ENCODE measurements around the gene ZC3H18.

The ZC3H18 gene

DNA sequence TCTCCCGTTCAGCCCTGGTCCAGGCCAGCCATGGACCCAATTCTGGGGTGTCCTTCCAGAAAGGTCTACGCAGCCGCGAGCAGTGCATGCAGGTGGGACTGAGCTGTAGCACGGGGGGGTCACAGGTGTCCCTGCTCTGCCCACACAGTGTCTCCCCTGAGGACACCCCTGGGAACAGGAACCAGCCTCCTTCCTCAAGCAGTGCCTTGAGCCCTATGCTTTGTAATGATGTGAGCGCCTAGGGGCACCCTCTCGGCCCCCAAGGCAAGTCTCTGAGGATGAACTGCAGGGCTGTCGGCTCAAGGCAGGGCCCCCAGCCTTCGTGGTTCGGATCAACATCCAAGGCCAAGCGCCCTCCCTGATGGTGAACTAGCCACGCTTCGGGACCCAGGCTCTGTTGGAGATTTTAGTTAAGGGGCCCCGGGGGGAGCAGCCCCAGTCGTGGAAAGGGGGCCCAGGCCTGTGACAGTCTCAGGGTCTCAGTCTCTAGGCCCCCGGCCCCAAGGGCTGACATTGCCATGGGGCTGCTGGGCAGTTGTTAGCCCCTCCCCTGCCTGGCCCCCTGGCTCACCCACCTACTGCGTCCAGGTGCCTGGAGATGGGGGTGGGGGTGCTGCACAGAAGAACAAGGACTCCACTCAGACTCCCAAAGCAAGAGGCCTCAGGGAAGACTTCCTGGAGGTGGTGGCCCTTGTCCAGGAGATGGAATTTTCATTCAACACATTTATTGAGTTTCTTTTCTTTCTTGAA lies 70.5 kb downstream of the ZC3H18 start:
- Histone ChIP-seq H3K4me3 (ENCODE audit: low read length in 2 of 2) (no peak overlapping the region), H3K14ac (ENCODE audit: low read length) (peak overlapping the region; percentile 1), H3K27ac (replicated peaks; ENCODE audit: low read length) (no peak overlapping the region), H3K9ac (ENCODE audit: low read depth, low read length, poor library complexity) (no peak overlapping the region), H3K18ac (ENCODE audit: low read length) (peak overlapping the region; percentile 44), H2BK12ac (ENCODE audit: low read length) (no peak overlapping the region), H2BK15ac (ENCODE audit: low read length) (peak overlapping the region; percentile 62), H3K23ac (ENCODE audit: low read depth, low read length, poor library complexity) (peak overlapping the region; percentile 60), H3K79me1 (ENCODE audit: low read depth, low read length) (peaks cover 2% of the 10 kb centered on the region), H3K9me3 (replicated peaks in 1 of 2; ENCODE audit: control insufficient read depth in 2 of 2, insufficient read depth in 1 of 2, low read depth in 1 of 2, low read length in 2 of 2) (no peaks in the 10 kb centered on the region), H3K27me3 (ENCODE audit: control insufficient read depth in 3 of 3, insufficient read depth in 3 of 3, low read depth in 1 of 3, low read length in 3 of 3) (peaks cover 0 to 33% (median 4%) of the 10 kb centered on the region in 3 experiments), H3K4ac (ENCODE audit: low read length) (no peak overlapping the region), H4K8ac (ENCODE audit: low read depth, low read length) (no peak overlapping the region), H2BK5ac (ENCODE audit: low read length) (no peak overlapping the region), H3K36me3 (replicated peaks in 1 of 2; ENCODE audit: control insufficient read depth in 2 of 2, insufficient read depth in 2 of 2, low read length in 2 of 2) (no peaks in the 10 kb centered on the region), H4K91ac (ENCODE audit: low read depth, low read length, poor library complexity) (no peak overlapping the region), H3K4me2 (ENCODE audit: insufficient read depth, low read length, poor library complexity, severe bottlenecking) (no peak overlapping the region), H2BK120ac (ENCODE audit: low read depth, low read length) (no peak overlapping the region), H2AFZ (ENCODE audit: low read length) (no peak overlapping the region), H2AK5ac (ENCODE audit: low read depth, low read length) (peak overlapping the region; percentile 19), H3K4me1 (ENCODE audit: control insufficient read depth in 2 of 2, insufficient read depth in 1 of 2, low read depth in 1 of 2, low read length in 2 of 2) (peaks cover 2 to 8% of the 10 kb centered on the region in 2 donors)
- no CpG with 5 or more reads among the region's 17 CpGs for WGBS, 2 donors (ENCODE audit: extremely low coverage in 2 of 2, insufficient read length in 2 of 2, insufficient replicate concordance in 1 of 2)
- no peak for DNase-seq (ENCODE audit: low spot score)

- Histone ChIP-seq H4K91ac (ENCODE audit: low read depth, low read length, poor library complexity) (no peak overlapping the region), H3K36me3 (replicated peaks in 1 of 2; ENCODE audit: control insufficient read depth in 2 of 2, insufficient read depth in 2 of 2, low read length in 2 of 2) (no peaks in the 10 kb centered on the region), H4K8ac (ENCODE audit: low read depth, low read length) (no peak overlapping the region), H3K79me1 (ENCODE audit: low read depth, low read length) (peaks cover 5% of the 10 kb centered on the region), H3K4ac (ENCODE audit: low read length) (no peak overlapping the region), H2AK5ac (ENCODE audit: low read depth, low read length) (no peak overlapping the region), H3K9me3 (replicated peaks in 1 of 2; ENCODE audit: control insufficient read depth in 2 of 2, insufficient read depth in 1 of 2, low read depth in 1 of 2, low read length in 2 of 2) (no peaks in the 10 kb centered on the region), H2BK12ac (ENCODE audit: low read length) (no peak overlapping the region), H3K4me3 (ENCODE audit: low read length in 2 of 2) (no peak overlapping the region), H2AFZ (ENCODE audit: low read length) (no peak overlapping the region), H3K18ac (ENCODE audit: low read length) (no peak overlapping the region), H2BK5ac (ENCODE audit: low read length) (peak overlapping the region; percentile 82), H3K23ac (ENCODE audit: low read depth, low read length, poor library complexity) (peak overlapping the region; percentile 65), H3K14ac (ENCODE audit: low read length) (no peak overlapping the region), H3K4me1 (ENCODE audit: control insufficient read depth in 2 of 2, insufficient read depth in 1 of 2, low read depth in 1 of 2, low read length in 2 of 2) (peaks cover 2 to 8% of the 10 kb centered on the region in 2 donors), H3K9ac (ENCODE audit: low read depth, low read length, poor library complexity) (no peak overlapping the region), H2BK15ac (ENCODE audit: low read length) (no peak overlapping the region), H3K27ac (replicated peaks; ENCODE audit: low read length) (no peak overlapping the region), H2BK120ac (ENCODE audit: low read depth, low read length) (no peak overlapping the region), H3K4me2 (ENCODE audit: insufficient read depth, low read length, poor library complexity, severe bottlenecking) (no peak overlapping the region), H3K27me3 (ENCODE audit: control insufficient read depth in 3 of 3, insufficient read depth in 3 of 3, low read depth in 1 of 3, low read length in 3 of 3) (peaks cover 0 to 28% (median 4%) of the 10 kb centered on the region in 3 experiments)
- no CpG with 5 or more reads among the region's 58 CpGs for WGBS, 2 donors (ENCODE audit: extremely low coverage in 2 of 2, insufficient read length in 2 of 2, insufficient replicate concordance in 1 of 2)
- no peak for DNase-seq (ENCODE audit: low spot score)
These were observed 72.9 kb downstream of the ZC3H18 start for GRCh38 chr16:88642881-88643643.

GRCh38 chr16:88643644-88643932 lies 73.4 kb downstream of the ZC3H18 start:
- Histone ChIP-seq H3K27me3 (ENCODE audit: control insufficient read depth in 3 of 3, insufficient read depth in 3 of 3, low read depth in 1 of 3, low read length in 3 of 3) (peaks cover 0 to 23% (median 4%) of the 10 kb centered on the region in 3 experiments), H4K91ac (ENCODE audit: low read depth, low read length, poor library complexity) (no peak overlapping the region), H3K27ac (replicated peaks; ENCODE audit: low read length) (no peak overlapping the region), H3K4me2 (ENCODE audit: insufficient read depth, low read length, poor library complexity, severe bottlenecking) (no peak overlapping the region), H3K18ac (ENCODE audit: low read length) (no peak overlapping the region), H4K8ac (ENCODE audit: low read depth, low read length) (no peak overlapping the region), H3K23ac (ENCODE audit: low read depth, low read length, poor library complexity) (no peak overlapping the region), H2AFZ (ENCODE audit: low read length) (no peak overlapping the region), H2BK15ac (ENCODE audit: low read length) (no peak overlapping the region), H3K4ac (ENCODE audit: low read length) (no peak overlapping the region), H2BK120ac (ENCODE audit: low read depth, low read length) (no peak overlapping the region), H3K4me1 (ENCODE audit: control insufficient read depth in 2 of 2, insufficient read depth in 1 of 2, low read depth in 1 of 2, low read length in 2 of 2) (peaks cover 2 to 8% of the 10 kb centered on the region in 2 donors), H2BK5ac (ENCODE audit: low read length) (no peak overlapping the region), H3K9me3 (replicated peaks in 1 of 2; ENCODE audit: control insufficient read depth in 2 of 2, insufficient read depth in 1 of 2, low read depth in 1 of 2, low read length in 2 of 2) (no peaks in the 10 kb centered on the region), H2BK12ac (ENCODE audit: low read length) (no peak overlapping the region), H3K9ac (ENCODE audit: low read depth, low read length, poor library complexity) (no peak overlapping the region), H3K36me3 (replicated peaks in 1 of 2; ENCODE audit: control insufficient read depth in 2 of 2, insufficient read depth in 2 of 2, low read length in 2 of 2) (no peaks in the 10 kb centered on the region), H3K14ac (ENCODE audit: low read length) (no peak overlapping the region), H3K79me1 (ENCODE audit: low read depth, low read length) (peaks cover 5% of the 10 kb centered on the region), H2AK5ac (ENCODE audit: low read depth, low read length) (no peak overlapping the region), H3K4me3 (ENCODE audit: low read length in 2 of 2) (no peak overlapping the region)
- no peak for DNase-seq (ENCODE audit: low spot score)
- no CpG with 5 or more reads among the region's 9 CpGs for WGBS, 2 donors (ENCODE audit: extremely low coverage in 2 of 2, insufficient read length in 2 of 2, insufficient replicate concordance in 1 of 2)

GRCh38 chr16:88645455-88645854 lies 75.3 kb downstream of the ZC3H18 start:
- H2BK5ac ChIP-seq (ENCODE audit: low read length) = no peak overlapping the region
- no peak overlapping the region for H2BK12ac ChIP-seq (ENCODE audit: low read length)
- no peak overlapping the region for H3K4me3 ChIP-seq (ENCODE audit: low read length in 2 of 2)
- no peak overlapping the region for H2BK120ac ChIP-seq (ENCODE audit: low read depth, low read length)
- H3K27me3 ChIP-seq (ENCODE audit: control insufficient read depth in 3 of 3, insufficient read depth in 3 of 3, low read depth in 1 of 3, low read length in 3 of 3) = peaks cover 0 to 4% (median 0%) of the 10 kb centered on the region in 3 experiments
- H3K4ac ChIP-seq (ENCODE audit: low read length) = no peak overlapping the region
- H3K4me1 ChIP-seq (ENCODE audit: control insufficient read depth in 2 of 2, insufficient read depth in 1 of 2, low read depth in 1 of 2, low read length in 2 of 2) = peaks cover 8 to 9% of the 10 kb centered on the region in 2 donors
- H3K14ac ChIP-seq (ENCODE audit: low read length) = no peak overlapping the region
- H2AK5ac ChIP-seq (ENCODE audit: low read depth, low read length) = no peak overlapping the region
- peak overlapping the region; percentile 13 for H3K18ac ChIP-seq (ENCODE audit: low read length)
- peaks cover 11% of the 10 kb centered on the region for H3K79me1 ChIP-seq (ENCODE audit: low read depth, low read length)
- DNase-seq (ENCODE audit: low spot score) = no peak
- WGBS, 2 donors (ENCODE audit: extremely low coverage in 2 of 2, insufficient read length in 2 of 2, insufficient replicate concordance in 1 of 2) = no CpG with 5 or more reads among the region's 16 CpGs
- H3K23ac ChIP-seq (ENCODE audit: low read depth, low read length, poor library complexity) = peak overlapping the region; percentile 80
- no peak overlapping the region for H3K4me2 ChIP-seq (ENCODE audit: insufficient read depth, low read length, poor library complexity, severe bottlenecking)
- H2BK15ac ChIP-seq (ENCODE audit: low read length) = no peak overlapping the region
- H3K9me3 ChIP-seq (replicated peaks in 1 of 2; ENCODE audit: control insufficient read depth in 2 of 2, insufficient read depth in 1 of 2, low read depth in 1 of 2, low read length in 2 of 2) = no peaks in the 10 kb centered on the region
- peak overlapping the region; percentile 4 for H2AFZ ChIP-seq (ENCODE audit: low read length)
- H4K8ac ChIP-seq (ENCODE audit: low read depth, low read length) = no peak overlapping the region
- H3K27ac ChIP-seq (replicated peaks; ENCODE audit: low read length) = no peak overlapping the region
- H3K9ac ChIP-seq (ENCODE audit: low read depth, low read length, poor library complexity) = no peak overlapping the region
- H3K36me3 ChIP-seq (replicated peaks in 1 of 2; ENCODE audit: control insufficient read depth in 2 of 2, insufficient read depth in 2 of 2, low read length in 2 of 2) = no peaks in the 10 kb centered on the region
- H4K91ac ChIP-seq (ENCODE audit: low read depth, low read length, poor library complexity) = no peak overlapping the region

All from neuronal stem cell (in vitro differentiated cells).